Cardiac fibroblast (primary cell): Measurements from ENCODE around the gene GRM7.

Experiments used
- DNase-seq, 2 donors: peaks; one replicate each; pipeline versions ENCODE4 v3.0.0 to v3.0.0-alpha.2; 2010; ENCODE audit warnings: low read depth in 2 of 2
- H3K4me3 ChIP-seq, 2 donors: replicated peaks in 1 of 2; 1 replicate in 1 of 2; 2 replicates in 1 of 2; pipeline ENCODE4 v1.5.1; 2011; ENCODE audit warnings: low read depth in 2 of 2, low read length in 2 of 2, mild to moderate bottlenecking in 2 of 2, moderate library complexity in 1 of 2
- CTCF ChIP-seq: IDR thresholded peaks from one replicate; pipeline ENCODE4 v1.5.1; 2011; ENCODE audit warnings: low read depth, mild to moderate bottlenecking, low read length, inconsistent platforms

GRM7 gene

GRCh38 chr3:7788881-7789280, 928.0 kb downstream of the GRM7 start:
- H3K4me3 ChIP-seq = no peak overlapping the region
- no peak for DNase-seq
- TF ChIP-seq CTCF = no peak

GRCh38 chr3:7789324-7789723, 928.4 kb downstream of the GRM7 start:
- no peak for TF ChIP-seq CTCF
- H3K4me3 ChIP-seq = no peak overlapping the region
- no peak for DNase-seq

- TF ChIP-seq CTCF = no peak
- no peak overlapping the region for H3K4me3 ChIP-seq
- DNase-seq = no peak
These were observed 929.2 kb downstream of the GRM7 start for GRCh38 chr3:7790141-7790540.
